Bronchial epithelial cell (primary cell): ENCODE measurements around the gene POLA2. TPM values are rescaled to one million over a fixed set of nuclear protein-coding genes. Genes with fewer than 3 reads are reported as not detected.
A peak's percentile ranks its signal among the peaks of the same experiment; 100 is the strongest.

ENCODE experiments used
- DNase-seq: peaks from one replicate; pipeline ENCODE4 v3.0.0-alpha.2; 2010; ENCODE audit warnings: low read depth
- FAIRE-seq: peaks from 2 replicates; lab custom pipeline; 2011; peaks lifted over from hg19 to GRCh38; lab: Jason Lieb, UNC
- H3K27me3 ChIP-seq: 2 replicates; pipeline ENCODE4 v1.5.1; 2011; ENCODE audit warnings: low read length; ENCODE audit not compliant: control insufficient read depth, insufficient read depth
- H3K36me3 ChIP-seq: 2 replicates; pipeline ENCODE4 v1.5.1; 2011; ENCODE audit warnings: low read length; ENCODE audit not compliant: control insufficient read depth, insufficient read depth
- H3K4me3 ChIP-seq: 2 replicates; pipeline ENCODE4 v1.5.1; 2011; ENCODE audit warnings: mild to moderate bottlenecking, low read depth, low read length, control low read depth
- total RNA-seq: library from RNA; depleted of rRNA; stranded (reverse); fragments of >200 nt; gene quantifications from 2 replicates; pipeline ENCODE4 v1.2.1, GENCODE V29; 2014
- TF ChIP-seq, protein P1 (sequence below): IDR thresholded peaks from 2 replicates; pipeline ENCODE4 v1.5.1; 2011; ENCODE audit warnings: mild to moderate bottlenecking, moderate library complexity, low read length, control low read depth, inconsistent platforms; ENCODE audit not compliant: insufficient read depth, severe bottlenecking

POLA2 gene
- total RNA-seq, 1 donor from 2014 or later: 1.6 TPM

DNA sequence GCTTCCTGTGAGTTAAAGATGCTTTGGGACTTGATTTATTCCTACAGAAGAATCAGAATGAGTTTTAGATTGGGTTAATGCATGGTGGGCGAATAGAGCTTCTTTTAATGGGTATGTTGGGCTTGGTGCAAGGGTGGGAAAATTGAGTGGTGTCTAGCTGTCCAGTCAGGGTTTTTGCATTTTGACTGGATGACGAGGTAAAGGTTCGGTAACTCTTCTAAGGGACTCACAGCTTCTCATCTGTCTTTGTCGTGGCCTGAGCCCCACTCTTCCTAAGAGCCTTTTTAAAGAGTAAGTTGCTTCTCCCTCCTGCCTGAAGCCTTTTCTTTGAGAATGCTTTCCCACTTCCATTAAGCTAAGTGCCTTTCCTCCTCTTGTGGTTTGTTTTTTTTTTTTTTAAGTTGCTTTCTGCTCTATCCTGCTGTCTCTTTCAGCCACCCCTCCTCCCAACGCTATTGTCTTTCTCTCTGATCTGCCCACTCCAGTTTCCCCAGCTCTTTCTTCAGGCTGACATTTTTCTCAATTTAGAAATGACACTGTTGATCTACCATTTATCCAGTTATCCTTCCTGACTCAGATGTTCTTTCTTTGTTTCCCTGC lies 73.0 kb downstream of the POLA2 start:
- Histone ChIP-seq H3K4me3 (peak overlapping the region; percentile 86), H3K36me3 (no peaks in the 10 kb centered on the region), H3K27me3 (no peaks in the 10 kb centered on the region)
- no peak for DNase-seq
- TF ChIP-seq, protein P1, sequence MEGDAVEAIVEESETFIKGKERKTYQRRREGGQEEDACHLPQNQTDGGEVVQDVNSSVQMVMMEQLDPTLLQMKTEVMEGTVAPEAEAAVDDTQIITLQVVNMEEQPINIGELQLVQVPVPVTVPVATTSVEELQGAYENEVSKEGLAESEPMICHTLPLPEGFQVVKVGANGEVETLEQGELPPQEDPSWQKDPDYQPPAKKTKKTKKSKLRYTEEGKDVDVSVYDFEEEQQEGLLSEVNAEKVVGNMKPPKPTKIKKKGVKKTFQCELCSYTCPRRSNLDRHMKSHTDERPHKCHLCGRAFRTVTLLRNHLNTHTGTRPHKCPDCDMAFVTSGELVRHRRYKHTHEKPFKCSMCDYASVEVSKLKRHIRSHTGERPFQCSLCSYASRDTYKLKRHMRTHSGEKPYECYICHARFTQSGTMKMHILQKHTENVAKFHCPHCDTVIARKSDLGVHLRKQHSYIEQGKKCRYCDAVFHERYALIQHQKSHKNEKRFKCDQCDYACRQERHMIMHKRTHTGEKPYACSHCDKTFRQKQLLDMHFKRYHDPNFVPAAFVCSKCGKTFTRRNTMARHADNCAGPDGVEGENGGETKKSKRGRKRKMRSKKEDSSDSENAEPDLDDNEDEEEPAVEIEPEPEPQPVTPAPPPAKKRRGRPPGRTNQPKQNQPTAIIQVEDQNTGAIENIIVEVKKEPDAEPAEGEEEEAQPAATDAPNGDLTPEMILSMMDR: no peak
- no peak for FAIRE-seq

DNA sequence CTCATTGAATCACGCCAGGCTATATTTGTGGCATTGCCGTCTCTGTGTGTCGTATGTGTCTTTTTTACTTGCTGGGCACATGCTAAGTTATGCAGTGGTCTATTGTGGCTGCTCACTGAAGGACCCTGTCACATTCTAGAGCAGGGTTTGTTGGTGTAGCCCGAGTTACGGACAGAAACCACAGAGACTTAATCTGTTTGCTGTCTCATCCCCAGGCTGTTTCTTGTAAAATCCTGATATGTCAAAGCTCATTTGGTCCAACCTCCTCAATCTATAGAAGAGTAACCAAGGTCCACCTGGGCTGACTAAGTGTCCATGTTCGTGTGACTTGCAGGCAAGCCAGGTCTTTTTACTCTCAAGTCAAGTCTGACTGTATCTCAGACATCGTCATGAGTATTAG lies 76.9 kb downstream of the POLA2 start:
- no peak overlapping the region for H3K4me3 ChIP-seq
- FAIRE-seq (no peak), DNase-seq (no peak)
- H3K36me3 ChIP-seq: peaks cover 18% of the 10 kb centered on the region
- no peaks in the 10 kb centered on the region for H3K27me3 ChIP-seq
- TF ChIP-seq, protein P1: no peak

DNA sequence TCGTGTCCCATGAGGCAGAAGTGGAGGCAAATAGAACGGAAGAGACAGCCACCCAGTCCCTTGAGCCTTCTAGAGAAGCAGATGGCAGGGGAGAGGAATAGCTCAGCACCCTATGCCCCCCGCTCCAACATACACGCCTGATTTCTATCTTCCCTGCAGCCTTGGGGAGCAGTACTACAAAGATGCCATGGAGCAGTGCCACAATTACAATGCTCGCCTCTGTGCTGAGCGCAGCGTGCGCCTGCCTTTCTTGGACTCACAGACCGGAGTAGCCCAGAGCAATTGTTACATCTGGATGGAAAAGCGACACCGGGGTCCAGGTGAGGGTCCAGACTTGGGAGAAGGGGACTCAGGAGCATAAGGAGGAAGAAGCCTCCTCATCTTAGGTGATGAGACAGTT lies 78.5 kb downstream of the POLA2 start:
- Histone ChIP-seq H3K36me3 (peaks cover 26% of the 10 kb centered on the region), H3K4me3 (no peak overlapping the region), H3K27me3 (no peaks in the 10 kb centered on the region)
- DNase-seq (no peak), FAIRE-seq (no peak)
- TF ChIP-seq, protein P1: no peak

DNA sequence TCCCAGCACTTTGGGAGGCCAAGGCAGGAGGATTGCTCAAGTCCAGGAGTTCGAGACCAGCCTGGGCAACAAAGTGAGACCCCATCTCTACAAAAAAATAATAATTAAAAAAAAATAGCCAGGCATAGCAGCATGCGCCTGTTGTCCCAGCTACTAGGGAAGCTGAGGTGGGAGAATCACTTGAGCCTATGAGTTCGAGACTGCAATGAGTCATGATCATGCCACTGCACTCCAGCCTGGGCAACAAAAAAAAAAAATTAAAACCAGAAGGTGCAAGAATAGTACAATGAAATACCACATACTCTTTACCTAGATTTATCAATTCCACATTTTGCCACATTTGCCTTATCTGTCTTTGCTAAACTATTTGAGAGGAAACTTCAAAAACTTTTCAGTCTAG lies 80.1 kb downstream of the POLA2 start:
- Histone ChIP-seq H3K36me3 (peaks cover 33% of the 10 kb centered on the region), H3K27me3 (no peaks in the 10 kb centered on the region), H3K4me3 (no peak overlapping the region)
- FAIRE-seq (no peak), DNase-seq (no peak)
- TF ChIP-seq, protein P1: no peak

Other genes starting within 250 kb of the POLA2 start
- 71.0 and 76.1 TPM in 2 replicates for gene ARL2, start 247.8 kb upstream of the POLA2 start, total RNA-seq
- gene SNX15, start 234.5 kb upstream of the POLA2 start, total RNA-seq: 15.5 and 18.1 TPM in 2 replicates
- gene SAC3D1, start 220.8 kb upstream of the POLA2 start, total RNA-seq: 10.4 and 15.5 TPM in 2 replicates
- 16.6 and 22.7 TPM in 2 replicates for gene NAALADL1, start 203.4 kb upstream of the POLA2 start, total RNA-seq
- gene CDCA5, start 177.9 kb upstream of the POLA2 start, total RNA-seq: 0.26 and 0.53 TPM in 2 replicates
- 34.2 and 52.4 TPM in 2 replicates for gene ZFPL1, start 177.7 kb upstream of the POLA2 start, total RNA-seq
- gene VPS51, start 165.7 kb upstream of the POLA2 start, total RNA-seq: 157 and 203 TPM in 2 replicates
- gene TM7SF2, start 150.1 kb upstream of the POLA2 start, total RNA-seq: 15.0 and 49.8 TPM in 2 replicates
- gene ZNHIT2, start 144.3 kb upstream of the POLA2 start, total RNA-seq: 11.0 and 11.1 TPM in 2 replicates
- 439 and 539 TPM in 2 replicates for gene FAU, start 139.8 kb upstream of the POLA2 start, total RNA-seq
- 36.2 and 42.1 TPM in 2 replicates for gene MRPL49, start 139.6 kb upstream of the POLA2 start, total RNA-seq
- 11.6 and 19.7 TPM in 2 replicates for gene SYVN1, start 127.4 kb upstream of the POLA2 start, total RNA-seq
- gene SPDYC, start 91.7 kb upstream of the POLA2 start, total RNA-seq: not detected in 2 replicates
- gene CAPN1, start 80.0 kb upstream of the POLA2 start, total RNA-seq: 136 and 165 TPM in 2 replicates
- gene CDC42EP2, start 52.9 kb downstream of the POLA2 start, total RNA-seq: 1.9 and 2.4 TPM in 2 replicates
- gene DPF2, start 71.9 kb downstream of the POLA2 start, total RNA-seq: 16.8 and 18.2 TPM in 2 replicates
- gene TIGD3, start 92.8 kb downstream of the POLA2 start, total RNA-seq: 0.26 TPM in 2 replicates
- gene SLC25A45, start 120.7 kb downstream of the POLA2 start, total RNA-seq: 0.26 and 0.77 TPM in 2 replicates
- gene FRMD8, start 124.7 kb downstream of the POLA2 start, total RNA-seq: 21.9 and 66.6 TPM in 2 replicates
- 114 and 133 TPM in 2 replicates for gene NEAT1, start 160.8 kb downstream of the POLA2 start, total RNA-seq
- gene MALAT1, start 237.1 kb downstream of the POLA2 start, total RNA-seq: 11,095 and 16,401 TPM in 2 replicates